Measurements from ENCODE around the gene GALNT18. TPM values are rescaled to one million over a fixed set of nuclear protein-coding genes. Genes with fewer than 3 reads are reported as not detected.

The GALNT18 gene
- polyA plus RNA-seq, 1 donor (not counting 4 experiments of a cell fraction or from before 2014, with no cell fraction given), result 27.2 TPM

DNA sequence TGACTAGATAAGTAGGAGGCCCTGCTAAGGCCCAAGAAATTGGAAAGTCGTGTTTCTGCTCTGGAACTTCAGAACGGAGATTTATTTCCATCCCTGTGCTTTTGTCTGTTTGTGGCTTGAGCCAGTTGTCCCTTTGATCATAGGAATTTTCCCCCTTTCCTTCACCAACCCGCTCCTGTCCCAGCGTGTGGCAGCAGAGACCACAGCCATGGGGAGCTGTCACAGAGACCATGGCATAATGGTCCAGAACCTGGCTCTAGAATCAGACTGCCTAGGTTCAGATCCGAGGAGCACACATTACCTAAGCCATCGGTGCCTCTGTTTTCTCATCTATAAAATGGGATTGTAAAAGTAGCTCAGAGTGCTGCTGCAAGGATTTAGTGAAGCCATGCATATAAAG lies 128.1 kb downstream of the GALNT18 start:
- Histone ChIP-seq H4K20me1 (ENCODE audit: control insufficient read depth, extremely low read depth, insufficient read depth, low read length) (no peaks in the 10 kb centered on the region), H3K4me3 (ENCODE audit: control insufficient read depth in 2 of 3, extremely low read depth in 1 of 3, insufficient read depth in 2 of 3, low read depth in 1 of 3, low read length in 3 of 3) (no peak overlapping the region), H3K4me1 (ENCODE audit: control insufficient read depth, extremely low read depth, insufficient read depth, low read length) (no peaks in the 10 kb centered on the region), H3K79me2 (ENCODE audit: control insufficient read depth, insufficient read depth, low read length) (peaks cover 13% of the 10 kb centered on the region), H3K9me3 (ENCODE audit: control insufficient read depth, low read depth, low read length) (no peaks in the 10 kb centered on the region), H3K27me3 (ENCODE audit: control insufficient read depth, extremely low read depth, insufficient read depth, low read length) (no peaks in the 10 kb centered on the region), H3K36me3 (ENCODE audit: control insufficient read depth in 2 of 2, extremely low read depth in 1 of 2, insufficient read depth in 2 of 2, low read length in 2 of 2) (peaks cover 0 to 3% of the 10 kb centered on the region in 2 experiments), H3K27ac (ENCODE audit: control insufficient read depth, insufficient read depth, low read length) (no peak overlapping the region), H2AFZ (ENCODE audit: control insufficient read depth, low read length) (no peak overlapping the region), H3K9me1 (ENCODE audit: control insufficient read depth, extremely low read depth, insufficient read depth, low read length) (no peaks in the 10 kb centered on the region), H3K9ac (ENCODE audit: control insufficient read depth, extremely low read depth, insufficient read depth, low read length) (no peak overlapping the region), H3K4me2 (ENCODE audit: control insufficient read depth, extremely low read depth, insufficient read depth, low read depth, low read length) (no peak overlapping the region)
- dilution Hi-C loops (cut with MboI; ENCODE audit: extremely low pct_ligation_motif_present, low sequenced_read_pairs), result no loop called here
- DNase-seq (ENCODE audit: low read depth, low spot score) (no peak), FAIRE-seq (no peak)
- TF ChIP-seq EZH2 (IDR thresholded peaks at IDR 0.05; ENCODE audit: low read length), result no peak
- TF ChIP-seq, protein P1, sequence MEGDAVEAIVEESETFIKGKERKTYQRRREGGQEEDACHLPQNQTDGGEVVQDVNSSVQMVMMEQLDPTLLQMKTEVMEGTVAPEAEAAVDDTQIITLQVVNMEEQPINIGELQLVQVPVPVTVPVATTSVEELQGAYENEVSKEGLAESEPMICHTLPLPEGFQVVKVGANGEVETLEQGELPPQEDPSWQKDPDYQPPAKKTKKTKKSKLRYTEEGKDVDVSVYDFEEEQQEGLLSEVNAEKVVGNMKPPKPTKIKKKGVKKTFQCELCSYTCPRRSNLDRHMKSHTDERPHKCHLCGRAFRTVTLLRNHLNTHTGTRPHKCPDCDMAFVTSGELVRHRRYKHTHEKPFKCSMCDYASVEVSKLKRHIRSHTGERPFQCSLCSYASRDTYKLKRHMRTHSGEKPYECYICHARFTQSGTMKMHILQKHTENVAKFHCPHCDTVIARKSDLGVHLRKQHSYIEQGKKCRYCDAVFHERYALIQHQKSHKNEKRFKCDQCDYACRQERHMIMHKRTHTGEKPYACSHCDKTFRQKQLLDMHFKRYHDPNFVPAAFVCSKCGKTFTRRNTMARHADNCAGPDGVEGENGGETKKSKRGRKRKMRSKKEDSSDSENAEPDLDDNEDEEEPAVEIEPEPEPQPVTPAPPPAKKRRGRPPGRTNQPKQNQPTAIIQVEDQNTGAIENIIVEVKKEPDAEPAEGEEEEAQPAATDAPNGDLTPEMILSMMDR (optimal IDR thresholded peaks at IDR 0.05 in 1 of 3, IDR thresholded peaks at IDR 0.05 in 1 of 3, conservative IDR thresholded peaks at IDR 0.05 in 1 of 3; ENCODE audit: extremely low read depth in 1 of 3, insufficient read depth in 2 of 3, low read length in 3 of 3), result peak in 1 of 3 experiments; percentile 3

DNA sequence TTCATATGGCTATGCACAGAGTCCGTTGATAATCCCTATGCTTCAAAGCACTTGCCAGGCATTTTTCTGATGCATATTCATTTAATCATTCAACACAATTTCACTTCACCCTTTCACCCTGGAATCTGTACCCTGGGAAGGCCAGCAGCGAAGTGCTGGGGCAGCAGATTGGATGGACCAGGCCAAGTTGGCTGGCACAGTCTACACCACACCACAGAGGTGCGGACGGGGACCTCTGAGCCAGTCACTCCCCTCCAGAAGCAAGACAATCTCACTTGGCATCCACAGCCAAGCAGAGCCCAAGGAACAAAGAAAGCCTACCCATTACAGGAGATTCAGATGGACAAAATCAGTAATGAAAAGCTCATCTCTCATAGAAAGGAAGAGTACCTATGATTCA lies 130.2 kb downstream of the GALNT18 start:
- no peak for FAIRE-seq
- H3K27me3 ChIP-seq (ENCODE audit: control insufficient read depth, extremely low read depth, insufficient read depth, low read length), result no peaks in the 10 kb centered on the region
- TF ChIP-seq, protein P1 (optimal IDR thresholded peaks at IDR 0.05 in 1 of 3, IDR thresholded peaks at IDR 0.05 in 1 of 3, conservative IDR thresholded peaks at IDR 0.05 in 1 of 3; ENCODE audit: extremely low read depth in 1 of 3, insufficient read depth in 2 of 3, low read length in 3 of 3), result no peak
- no peak for TF ChIP-seq EZH2 (IDR thresholded peaks at IDR 0.05; ENCODE audit: low read length)
- H3K27ac ChIP-seq (ENCODE audit: control insufficient read depth, insufficient read depth, low read length), result no peak overlapping the region
- no peaks in the 10 kb centered on the region for H3K9me3 ChIP-seq (ENCODE audit: control insufficient read depth, low read depth, low read length)
- no peaks in the 10 kb centered on the region for H4K20me1 ChIP-seq (ENCODE audit: control insufficient read depth, extremely low read depth, insufficient read depth, low read length)
- H3K9ac ChIP-seq (ENCODE audit: control insufficient read depth, extremely low read depth, insufficient read depth, low read length), result no peak overlapping the region
- H3K36me3 ChIP-seq (ENCODE audit: control insufficient read depth in 2 of 2, extremely low read depth in 1 of 2, insufficient read depth in 2 of 2, low read length in 2 of 2), result peaks cover 0 to 3% of the 10 kb centered on the region in 2 experiments
- no peak overlapping the region for H3K4me2 ChIP-seq (ENCODE audit: control insufficient read depth, extremely low read depth, insufficient read depth, low read depth, low read length)
- peaks cover 9% of the 10 kb centered on the region for H3K79me2 ChIP-seq (ENCODE audit: control insufficient read depth, insufficient read depth, low read length)
- H3K4me1 ChIP-seq (ENCODE audit: control insufficient read depth, extremely low read depth, insufficient read depth, low read length), result no peaks in the 10 kb centered on the region
- DNase-seq (ENCODE audit: low read depth, low spot score), result no peak
- H3K4me3 ChIP-seq (ENCODE audit: control insufficient read depth in 2 of 3, extremely low read depth in 1 of 3, insufficient read depth in 2 of 3, low read depth in 1 of 3, low read length in 3 of 3), result no peak overlapping the region
- dilution Hi-C loops (cut with MboI; ENCODE audit: extremely low pct_ligation_motif_present, low sequenced_read_pairs), result no loop called here
- no peaks in the 10 kb centered on the region for H3K9me1 ChIP-seq (ENCODE audit: control insufficient read depth, extremely low read depth, insufficient read depth, low read length)
- H2AFZ ChIP-seq (ENCODE audit: control insufficient read depth, low read length), result no peak overlapping the region

Data from keratinocyte (primary cell).